Breast epithelium (tissue), 4 donors: ENCODE results near the gene TRPM3. TPM values are rescaled to one million over a fixed set of nuclear protein-coding genes. Genes with fewer than 3 reads are reported as not detected.

ENCODE experiments used
- DNase-seq, 2 donors: peaks; one replicate each; pipeline ENCODE4 v3.0.0-alpha.2; 2019; ENCODE audit warnings: low spot score in 2 of 2
- H3K27ac ChIP-seq, 2 donors: fragments of 200-600 bp; sonication (generic) in 1 of 2; one replicate each; pipeline ENCODE4 v1.5.1; 2016 to 2019; ENCODE audit warnings: mild to moderate bottlenecking in 1 of 2
- H3K27me3 ChIP-seq, 2 donors: fragments of 200-600 bp; sonication (generic) in 1 of 2; one replicate each; pipeline versions ENCODE4 v1.5.1 to v1.6.0; 2017 to 2019; ENCODE audit warnings: control low read depth in 1 of 2, mild to moderate bottlenecking in 1 of 2
- H3K36me3 ChIP-seq: fragments of 200-600 bp; one replicate; pipeline ENCODE4 v1.5.1; 2019
- H3K4me1 ChIP-seq, 2 donors: fragments of 200-600 bp; sonication (generic); one replicate each; pipeline ENCODE4 v1.5.1; 2016 to 2019; ENCODE audit warnings: control low read depth in 1 of 2
- H3K4me3 ChIP-seq, 3 donors: fragments of 200-600 bp; sonication (generic); 1 replicate in 2 of 3; 2 replicates in 1 of 3; pipeline ENCODE4 v1.5.1; 2016 to 2019; ENCODE audit warnings: mild to moderate bottlenecking in 3 of 3, moderate library complexity in 2 of 3
- H3K9me3 ChIP-seq, 2 donors: fragments of 200-600 bp; sonication (generic) in 1 of 2; one replicate each; pipeline ENCODE4 v1.5.1; 2016 to 2019; ENCODE audit warnings: control low read depth in 1 of 2
- CTCF ChIP-seq, 3 donors: fragments of 450-650 bp; IDR thresholded peaks; one replicate each; pipeline ENCODE4 v1.5.1; 2016 to 2017; ENCODE audit warnings: antibody characterized with exemption in 3 of 3, mild to moderate bottlenecking in 3 of 3, moderate library complexity in 3 of 3
- POLR2A ChIP-seq: fragments of 450-650 bp; IDR thresholded peaks from one replicate; pipeline ENCODE4 v1.6.1; 2016; ENCODE audit warnings: antibody characterized with exemption, mild to moderate bottlenecking, moderate library complexity
- POLR2AphosphoS5 ChIP-seq, 3 donors: sonication (generic); formaldehyde crosslinking; IDR thresholded peaks; one replicate each; pipeline ENCODE4 v1.6.1; 2017; ENCODE audit warnings: antibody characterized with exemption in 3 of 3
- intact Hi-C: fragments of 100-400 bp; cut with DNase I; formaldehyde crosslinking; loops from one replicate; pipeline ENCODE4 v1.15.1; 2023; ENCODE audit warnings: low total_unique reads
- total RNA-seq, 3 donors: library from RNA; depleted of rRNA; stranded (reverse); fragments of >200 nt; gene quantifications; one replicate each; pipeline ENCODE4 v1.1.0, GENCODE V29; 2016

TRPM3 gene
- total RNA-seq, 3 donors from 2014 or later = 0.33 to 0.88 (median 0.64) TPM

GRCh38 chr9:70615464-70616138, 505.8 kb downstream of the TRPM3 start:
- no peak for DNase-seq
- Histone ChIP-seq H3K9me3 (no peaks in the 10 kb centered on the region), H3K36me3 (no peaks in the 10 kb centered on the region), H3K27ac (no peak overlapping the region), H3K4me3 (no peak overlapping the region), H3K27me3 (no peaks in the 10 kb centered on the region), H3K4me1 (no peaks in the 10 kb centered on the region)
- intact Hi-C loops = no loop called here
- no peak for TF ChIP-seq CTCF (IDR thresholded peaks at IDR 0.05)

- intact Hi-C loops = no loop called here
- Histone ChIP-seq H3K4me1 (no peaks in the 10 kb centered on the region), H3K27me3 (no peaks in the 10 kb centered on the region), H3K4me3 (no peak overlapping the region), H3K27ac (no peak overlapping the region), H3K9me3 (no peaks in the 10 kb centered on the region), H3K36me3 (no peaks in the 10 kb centered on the region)
- TF ChIP-seq CTCF (IDR thresholded peaks at IDR 0.05) = no peak
- no peak for TF ChIP-seq POLR2AphosphoS5 (IDR thresholded peaks at IDR 0.05)
- TF ChIP-seq POLR2A = no peak
- no peak for DNase-seq
These were observed 506.5 kb downstream of the TRPM3 start for GRCh38 chr9:70614786-70615463.

GRCh38 chr9:70613024-70613768, 508.2 kb downstream of the TRPM3 start:
- DNase-seq = no peak
- intact Hi-C loops = no loop called here
- no peaks in the 10 kb centered on the region for H3K9me3 ChIP-seq
- H3K36me3 ChIP-seq = no peaks in the 10 kb centered on the region
- TF ChIP-seq CTCF (IDR thresholded peaks at IDR 0.05) (no peak), POLR2A (no peak), POLR2AphosphoS5 (IDR thresholded peaks at IDR 0.05) (no peak)
- H3K27ac ChIP-seq = no peak overlapping the region
- no peaks in the 10 kb centered on the region for H3K27me3 ChIP-seq
- no peak overlapping the region for H3K4me3 ChIP-seq
- no peaks in the 10 kb centered on the region for H3K4me1 ChIP-seq

- Histone ChIP-seq H3K4me3 (no peak overlapping the region), H3K4me1 (no peaks in the 10 kb centered on the region), H3K9me3 (no peaks in the 10 kb centered on the region), H3K27ac (no peak overlapping the region), H3K27me3 (no peaks in the 10 kb centered on the region), H3K36me3 (no peaks in the 10 kb centered on the region)
- intact Hi-C loops = no loop called here
- no peak for DNase-seq
- no peak for TF ChIP-seq POLR2A
- TF ChIP-seq CTCF (IDR thresholded peaks at IDR 0.05) = no peak
- no peak for TF ChIP-seq POLR2AphosphoS5 (IDR thresholded peaks at IDR 0.05)
These were observed 511.2 kb downstream of the TRPM3 start for GRCh38 chr9:70610287-70610644.
